ENCODE results near the gene FHOD3.

GRCh38 chr18:36250827-36251226 lies 46.7 kb upstream of the FHOD3 start:
- TF ChIP-seq CTCF (conservative IDR thresholded peaks at IDR 0.05) (no peak), EZH2 (IDR thresholded peaks at IDR 0.05; ENCODE audit: low read depth) (no peak)

Data from PC-9 (cell line).